Measurements from ENCODE around the gene TFB2M.
"Not testable (repeated sequence)": the region's sequence is repeated elsewhere in the genome, so short reads cannot be mapped to it uniquely, and the experiment has no call there.

The TFB2M gene

GRCh38 chr1:246566128-246566812 lies at the start of gene TFB2M, which contains the start of gene CNST:
Gene TFB2M, minus strand, starts transcription at chr1:246566261. Its CDS starts 123 bp downstream, at chr1:246566138.
Gene CNST, plus strand, starts transcription at chr1:246566456. Its CDS starts 25,107 bp downstream, at chr1:246591563.
- TF ChIP-seq, protein P1, sequence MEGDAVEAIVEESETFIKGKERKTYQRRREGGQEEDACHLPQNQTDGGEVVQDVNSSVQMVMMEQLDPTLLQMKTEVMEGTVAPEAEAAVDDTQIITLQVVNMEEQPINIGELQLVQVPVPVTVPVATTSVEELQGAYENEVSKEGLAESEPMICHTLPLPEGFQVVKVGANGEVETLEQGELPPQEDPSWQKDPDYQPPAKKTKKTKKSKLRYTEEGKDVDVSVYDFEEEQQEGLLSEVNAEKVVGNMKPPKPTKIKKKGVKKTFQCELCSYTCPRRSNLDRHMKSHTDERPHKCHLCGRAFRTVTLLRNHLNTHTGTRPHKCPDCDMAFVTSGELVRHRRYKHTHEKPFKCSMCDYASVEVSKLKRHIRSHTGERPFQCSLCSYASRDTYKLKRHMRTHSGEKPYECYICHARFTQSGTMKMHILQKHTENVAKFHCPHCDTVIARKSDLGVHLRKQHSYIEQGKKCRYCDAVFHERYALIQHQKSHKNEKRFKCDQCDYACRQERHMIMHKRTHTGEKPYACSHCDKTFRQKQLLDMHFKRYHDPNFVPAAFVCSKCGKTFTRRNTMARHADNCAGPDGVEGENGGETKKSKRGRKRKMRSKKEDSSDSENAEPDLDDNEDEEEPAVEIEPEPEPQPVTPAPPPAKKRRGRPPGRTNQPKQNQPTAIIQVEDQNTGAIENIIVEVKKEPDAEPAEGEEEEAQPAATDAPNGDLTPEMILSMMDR (IDR thresholded peaks at IDR 0.05; ENCODE audit: low read length, missing control alignments) = no peak
- H3K4me3 ChIP-seq (replicated peaks; ENCODE audit: low read depth, low read length) = peak within 1 kb of the TSS; percentile 99
- peak; percentile 99 for DNase-seq (ENCODE audit: low read depth)

- H3K4me3 ChIP-seq (replicated peaks; ENCODE audit: low read depth, low read length) = no peak overlapping the region
- TF ChIP-seq, protein P1 (IDR thresholded peaks at IDR 0.05; ENCODE audit: low read length, missing control alignments) = no peak
- no peak for DNase-seq (ENCODE audit: low read depth)
Measured at GRCh38 chr1:246613096-246613758, 47.2 kb upstream of the TFB2M start.

- no peak overlapping the region for H3K4me3 ChIP-seq (replicated peaks; ENCODE audit: low read depth, low read length)
- TF ChIP-seq, protein P1 (IDR thresholded peaks at IDR 0.05; ENCODE audit: low read length, missing control alignments) = no peak
- peak; percentile 17 for DNase-seq (ENCODE audit: low read depth)
Measured at GRCh38 chr1:246609632-246610031, 43.6 kb upstream of the TFB2M start.

- peak; percentile 97 for DNase-seq (ENCODE audit: low read depth)
Measured at GRCh38 chr1:246608616-246609376, 42.7 kb upstream of the TFB2M start.

GRCh38 chr1:246607462-246607861 lies 41.4 kb upstream of the TFB2M start:
- no peak for DNase-seq (ENCODE audit: low read depth)
- no peak overlapping the region for H3K4me3 ChIP-seq (replicated peaks; ENCODE audit: low read depth, low read length)
- TF ChIP-seq, protein P1 (IDR thresholded peaks at IDR 0.05; ENCODE audit: low read length, missing control alignments) = no peak

More at GRCh38 chr1:246608616-246609376, 42.7 kb upstream of the TFB2M start:
- TF ChIP-seq, protein P1 (IDR thresholded peaks at IDR 0.05; ENCODE audit: low read length, missing control alignments) = peak; percentile 49
- H3K4me3 ChIP-seq (replicated peaks; ENCODE audit: low read depth, low read length) = no peak overlapping the region

DNA sequence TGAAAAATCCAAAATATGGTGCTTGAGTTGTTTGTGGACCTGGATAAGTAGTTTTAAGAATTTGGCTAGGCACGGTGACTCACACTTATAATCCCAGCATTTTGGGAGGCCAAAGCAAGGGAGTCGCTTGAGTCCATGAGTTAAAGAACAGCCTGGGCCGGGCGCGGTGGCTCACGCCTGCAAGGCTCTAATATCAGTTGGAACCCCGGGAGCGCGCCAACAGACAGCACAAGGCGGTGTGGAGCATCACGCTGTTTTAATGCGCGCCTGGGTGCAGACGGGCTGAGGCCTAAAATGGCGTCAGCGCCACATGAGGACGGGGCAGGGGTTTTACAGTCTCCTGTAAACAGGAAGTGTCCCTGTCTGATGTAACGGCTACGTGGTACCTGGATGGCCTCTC lies 39.2 kb upstream of the TFB2M start:
- not testable (repeated sequence) for DNase-seq (ENCODE audit: low read depth)

GRCh38 chr1:246602194-246602593 lies 36.1 kb upstream of the TFB2M start:
- no peak for DNase-seq (ENCODE audit: low read depth)
- TF ChIP-seq, protein P1 (IDR thresholded peaks at IDR 0.05; ENCODE audit: low read length, missing control alignments) = no peak
- no peak overlapping the region for H3K4me3 ChIP-seq (replicated peaks; ENCODE audit: low read depth, low read length)

More for the DNA sequence above, 39.2 kb upstream of the TFB2M start:
- not testable (repeated sequence) for H3K4me3 ChIP-seq (replicated peaks; ENCODE audit: low read depth, low read length)
